ENCODE data around the gene NTM. TPM values are rescaled to one million over a fixed set of nuclear protein-coding genes. Genes with fewer than 3 reads are reported as not detected.
A peak's percentile ranks its signal among the peaks of the same experiment; 100 is the strongest.

NTM gene
- total and polyA plus RNA-seq, 2 experiments from 2014 or later = 2.2 to 4.9 TPM

GRCh38 chr11:131694526-131695424 lies 324.4 kb downstream of the NTM start:
- Histone ChIP-seq H3K9me3 (ENCODE audit: low read depth) (no peaks in the 10 kb centered on the region), H2AFZ (no peak overlapping the region), H3K27ac (peak overlapping the region; percentile 24), H4K20me1 (ENCODE audit: insufficient read depth, poor library complexity, severe bottlenecking) (no peaks in the 10 kb centered on the region), H3K36me3 (replicated peaks; ENCODE audit: insufficient read depth, low read depth) (no peaks in the 10 kb centered on the region), H3K9me2 (replicated peaks; ENCODE audit: insufficient read depth) (no peaks in the 10 kb centered on the region), H3K4me2 (peak overlapping the region; percentile 51), H3K27me3 (peaks cover 28% of the 10 kb centered on the region), H3K4me3 (no peak overlapping the region), H3K4me1 (ENCODE audit: insufficient read depth) (no peaks in the 10 kb centered on the region), H3K79me2 (no peaks in the 10 kb centered on the region)
- whole genome bisulfite sequencing (ENCODE audit: low lambda C conversion rate, missing lambda C conversion rate) = 32% methylated on average over 29 of the region's 34 CpGs
- DNase-seq (ENCODE audit: low spot score) = peak; percentile 93
- peak; percentile 98 for TF ChIP-seq CTCF (IDR thresholded peaks at IDR 0.05; ENCODE audit: poor library complexity)
- TF ChIP-seq EZH2phosphoT487 (IDR thresholded peaks at IDR 0.05; ENCODE audit: low read depth, severe bottlenecking, unreplicated experiment) = no peak
- no peak for TF ChIP-seq EZH2 (IDR thresholded peaks at IDR 0.05; ENCODE audit: borderline replicate concordance)

- DNase-seq (ENCODE audit: low spot score) = no peak
- H4K20me1 ChIP-seq (ENCODE audit: insufficient read depth, poor library complexity, severe bottlenecking) = no peaks in the 10 kb centered on the region
- peaks cover 31% of the 10 kb centered on the region for H3K27me3 ChIP-seq
- TF ChIP-seq CTCF (IDR thresholded peaks at IDR 0.05; ENCODE audit: poor library complexity) = no peak
- TF ChIP-seq EZH2phosphoT487 (IDR thresholded peaks at IDR 0.05; ENCODE audit: low read depth, severe bottlenecking, unreplicated experiment) = no peak
- no peak for TF ChIP-seq EZH2 (IDR thresholded peaks at IDR 0.05; ENCODE audit: borderline replicate concordance)
- H3K36me3 ChIP-seq (replicated peaks; ENCODE audit: insufficient read depth, low read depth) = no peaks in the 10 kb centered on the region
- no peaks in the 10 kb centered on the region for H3K9me2 ChIP-seq (replicated peaks; ENCODE audit: insufficient read depth)
- H3K4me2 ChIP-seq = no peak overlapping the region
- H3K27ac ChIP-seq = no peak overlapping the region
- H2AFZ ChIP-seq = no peak overlapping the region
- H3K9me3 ChIP-seq (ENCODE audit: low read depth) = no peaks in the 10 kb centered on the region
- H3K4me3 ChIP-seq = no peak overlapping the region
- 83% methylated on average over 10 of the region's 10 CpGs for WGBS (ENCODE audit: low lambda C conversion rate, missing lambda C conversion rate)
- H3K4me1 ChIP-seq (ENCODE audit: insufficient read depth) = no peaks in the 10 kb centered on the region
- no peaks in the 10 kb centered on the region for H3K79me2 ChIP-seq
Observed at GRCh38 chr11:131695889-131696429, 325.5 kb downstream of the NTM start.

- no peak overlapping the region for H3K27ac ChIP-seq
- H3K4me1 ChIP-seq (ENCODE audit: insufficient read depth) = no peaks in the 10 kb centered on the region
- no peaks in the 10 kb centered on the region for H3K36me3 ChIP-seq (replicated peaks; ENCODE audit: insufficient read depth, low read depth)
- DNase-seq (ENCODE audit: low spot score) = no peak
- H3K4me2 ChIP-seq = no peak overlapping the region
- H3K9me2 ChIP-seq (replicated peaks; ENCODE audit: insufficient read depth) = no peaks in the 10 kb centered on the region
- TF ChIP-seq CTCF (IDR thresholded peaks at IDR 0.05; ENCODE audit: poor library complexity) (no peak), EZH2 (IDR thresholded peaks at IDR 0.05; ENCODE audit: borderline replicate concordance) (no peak), EZH2phosphoT487 (IDR thresholded peaks at IDR 0.05; ENCODE audit: low read depth, severe bottlenecking, unreplicated experiment) (no peak)
- no peaks in the 10 kb centered on the region for H3K9me3 ChIP-seq (ENCODE audit: low read depth)
- H2AFZ ChIP-seq = no peak overlapping the region
- no peak overlapping the region for H3K4me3 ChIP-seq
- no peaks in the 10 kb centered on the region for H3K79me2 ChIP-seq
- peaks cover 27% of the 10 kb centered on the region for H3K27me3 ChIP-seq
- H4K20me1 ChIP-seq (ENCODE audit: insufficient read depth, poor library complexity, severe bottlenecking) = no peaks in the 10 kb centered on the region
- WGBS (ENCODE audit: low lambda C conversion rate, missing lambda C conversion rate) = 63% methylated on average over 8 of the region's 8 CpGs
Observed at GRCh38 chr11:131696690-131697089, 326.3 kb downstream of the NTM start.

All from hepatocyte (in vitro differentiated cells).